Measurements from ENCODE around the gene P2RX6. TPM values are rescaled to one million over a fixed set of nuclear protein-coding genes. Genes with fewer than 3 reads are reported as not detected.

Gene P2RX6
- polyA plus RNA-seq, 1 of the 3 experiments (the other 2 are of a cell fraction): 7.1 TPM

DNA sequence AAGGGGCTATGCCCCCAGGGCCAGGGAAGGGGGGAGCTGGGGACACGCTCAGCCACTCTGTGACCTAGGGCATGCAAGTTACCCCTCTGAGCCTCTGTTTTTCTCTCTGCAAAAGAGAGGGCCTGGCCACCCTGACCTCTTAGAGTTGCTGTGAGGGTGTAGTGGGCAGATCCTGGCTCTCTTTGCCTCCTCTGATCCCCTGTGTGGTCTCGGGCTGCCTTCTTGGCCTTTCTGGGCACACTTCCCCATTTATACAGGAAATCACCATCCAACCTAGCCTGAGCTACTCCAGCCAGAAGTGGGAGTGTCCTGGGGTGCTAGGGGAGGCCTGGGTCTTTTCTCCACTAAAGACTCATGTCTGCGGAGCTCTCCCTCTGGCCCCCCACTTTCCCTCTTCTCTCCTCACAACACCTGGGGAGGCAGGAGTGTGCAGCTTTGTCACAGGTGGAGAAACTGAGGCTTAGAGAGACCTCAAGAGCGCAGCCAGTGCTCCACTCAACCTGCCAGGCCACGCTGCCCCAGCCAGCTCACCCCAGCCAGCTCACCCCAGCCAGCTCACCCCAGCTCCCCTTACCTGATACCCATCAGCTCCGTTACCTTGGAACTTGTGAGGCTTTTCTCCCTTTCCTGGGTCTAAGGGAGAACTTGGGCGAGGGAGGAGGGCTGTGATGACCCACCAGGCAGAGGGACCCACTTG, 46.5 kb upstream of the P2RX6 start:
- H3K27me3 ChIP-seq (ENCODE audit: insufficient read depth): no peaks in the 10 kb centered on the region
- ChIA-PET CTCF (interaction anchor here (0.8 to 2.5 kb wide), 6 partner anchors 11 to 134 kb away, joined by 3 to 11 read pairs (median 4); partner anchors contain the start of gene LZTR1), POLR2A (interaction anchor here (0.6 to 1.1 kb wide), 3 partner anchors 14 to 47 kb away, joined by 3 to 5 read pairs (median 3); partner anchors contain the start of genes LZTR1 and THAP7)
- TF ChIP-seq IRF3 (IDR thresholded peaks at IDR 0.05; ENCODE audit: low read depth, low read length) (no peak), CHD2 (IDR thresholded peaks at IDR 0.05; ENCODE audit: low read length, partially characterized antibody) (no peak)
- H3K9me2 ChIP-seq: no peaks in the 10 kb centered on the region
- H3F3A ChIP-seq (replicated peaks; ENCODE audit: insufficient read depth): no peaks in the 10 kb centered on the region
- H3K4me3 ChIP-seq (ENCODE audit: low read depth in 2 of 2, low read length in 1 of 2): no peak overlapping the region
- H3K79me2 ChIP-seq (ENCODE audit: insufficient read depth): no peaks in the 10 kb centered on the region
- no peak overlapping the region for H3K27ac ChIP-seq (ENCODE audit: low read depth in 2 of 2, low read length in 1 of 2)
- H3K36me3 ChIP-seq (replicated peaks in 1 of 2; ENCODE audit: control insufficient read depth in 1 of 2, insufficient read depth in 2 of 2, low read length in 1 of 2): no peaks in the 10 kb centered on the region
- H4K20me1 ChIP-seq (ENCODE audit: insufficient read depth): no peaks in the 10 kb centered on the region
- H2AFZ ChIP-seq (ENCODE audit: low read depth): no peak overlapping the region
- H3K9ac ChIP-seq: no peak overlapping the region
- no peak overlapping the region for H3K4me2 ChIP-seq
- no peaks in the 10 kb centered on the region for H3K9me3 ChIP-seq
- 95% methylated on average over 6 of the region's 7 CpGs for WGBS (ENCODE audit: low lambda C conversion rate)
- DNase-seq: peak; percentile 25
- peaks cover 0 to 24% of the 10 kb centered on the region in 2 experiments; a peak in 1 of 4 replicates for H3K4me1 ChIP-seq (ENCODE audit: control insufficient read depth in 1 of 2, insufficient read depth in 2 of 2, low read depth in 1 of 2, low read length in 1 of 2)

DNA sequence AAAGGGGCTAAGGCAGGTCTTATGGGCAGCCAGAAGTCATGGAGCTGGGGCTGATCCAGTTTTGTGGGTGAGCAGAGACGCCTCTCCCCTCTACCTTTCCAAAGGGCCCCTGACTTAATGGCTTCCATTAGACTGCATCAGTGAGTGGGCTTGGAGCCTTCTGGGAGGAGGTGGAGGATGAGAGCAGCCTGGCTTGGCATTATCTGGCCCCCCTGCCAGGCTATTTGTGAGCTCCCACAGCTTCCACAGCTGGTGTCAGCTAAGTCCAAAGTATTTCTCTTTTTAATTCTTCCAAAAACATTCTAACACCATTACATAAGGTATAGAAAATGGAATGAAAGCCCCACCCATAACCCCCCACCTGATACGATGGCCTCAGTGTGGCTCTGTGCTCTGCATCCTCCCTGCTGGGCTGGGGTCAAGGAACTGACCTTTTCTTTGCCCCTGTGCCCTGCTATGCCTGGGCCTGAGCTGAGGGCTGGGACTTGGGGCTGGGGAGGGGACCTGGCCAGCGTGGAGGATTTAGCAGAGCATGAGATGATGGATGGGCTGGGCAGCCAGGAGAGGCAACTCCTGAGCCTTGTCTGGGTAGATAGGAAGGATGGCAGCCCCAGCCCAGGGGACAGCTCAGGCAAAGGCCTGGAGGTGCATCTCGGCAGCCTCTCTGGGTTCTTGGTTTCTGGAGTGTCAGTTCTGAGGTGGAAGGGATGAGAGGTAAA, 43.9 kb upstream of the P2RX6 start:
- Histone ChIP-seq H3K4me2 (no peak overlapping the region), H3K79me2 (ENCODE audit: insufficient read depth) (no peaks in the 10 kb centered on the region), H3F3A (replicated peaks; ENCODE audit: insufficient read depth) (no peaks in the 10 kb centered on the region), H3K9me3 (no peaks in the 10 kb centered on the region), H3K36me3 (replicated peaks in 1 of 2; ENCODE audit: control insufficient read depth in 1 of 2, insufficient read depth in 2 of 2, low read length in 1 of 2) (no peaks in the 10 kb centered on the region), H3K9me2 (no peaks in the 10 kb centered on the region), H3K4me3 (ENCODE audit: low read depth in 2 of 2, low read length in 1 of 2) (no peak overlapping the region), H2AFZ (ENCODE audit: low read depth) (no peak overlapping the region), H3K9ac (no peak overlapping the region), H3K4me1 (ENCODE audit: control insufficient read depth in 1 of 2, insufficient read depth in 2 of 2, low read depth in 1 of 2, low read length in 1 of 2) (peaks cover 0 to 13% of the 10 kb centered on the region in 2 experiments; a peak in 1 of 4 replicates), H3K27ac (ENCODE audit: low read depth in 2 of 2, low read length in 1 of 2) (no peak overlapping the region), H4K20me1 (ENCODE audit: insufficient read depth) (no peaks in the 10 kb centered on the region), H3K27me3 (ENCODE audit: insufficient read depth) (no peaks in the 10 kb centered on the region)
- no peak for DNase-seq
- ChIA-PET POLR2A (no interaction called here), CTCF (interaction anchor here (0.6 to 7.4 kb wide), 5 partner anchors 8 to 13 kb away, joined by 3 to 44 read pairs (median 3); partner anchors contain the start of gene LZTR1)
- WGBS (ENCODE audit: low lambda C conversion rate): 83% methylated on average over 4 of the region's 4 CpGs
- no peak for TF ChIP-seq NRF1 (IDR thresholded peaks at IDR 0.05; ENCODE audit: low read depth, low read length)
- no peak for TF ChIP-seq GABPA (IDR thresholded peaks at IDR 0.05; ENCODE audit: low read depth)
- TF ChIP-seq GATA2 (CRISPR knock-in tag; IDR thresholded peaks at IDR 0.05): no peak
- no peak for TF ChIP-seq CTCF (IDR thresholded peaks at IDR 0.05)
- no peak for TF ChIP-seq RXRA (IDR thresholded peaks at IDR 0.05; ENCODE audit: borderline replicate concordance, low read depth)
- TF ChIP-seq MEF2A (IDR thresholded peaks at IDR 0.05; ENCODE audit: borderline replicate concordance, low read depth): no peak
- TF ChIP-seq, protein P1, sequence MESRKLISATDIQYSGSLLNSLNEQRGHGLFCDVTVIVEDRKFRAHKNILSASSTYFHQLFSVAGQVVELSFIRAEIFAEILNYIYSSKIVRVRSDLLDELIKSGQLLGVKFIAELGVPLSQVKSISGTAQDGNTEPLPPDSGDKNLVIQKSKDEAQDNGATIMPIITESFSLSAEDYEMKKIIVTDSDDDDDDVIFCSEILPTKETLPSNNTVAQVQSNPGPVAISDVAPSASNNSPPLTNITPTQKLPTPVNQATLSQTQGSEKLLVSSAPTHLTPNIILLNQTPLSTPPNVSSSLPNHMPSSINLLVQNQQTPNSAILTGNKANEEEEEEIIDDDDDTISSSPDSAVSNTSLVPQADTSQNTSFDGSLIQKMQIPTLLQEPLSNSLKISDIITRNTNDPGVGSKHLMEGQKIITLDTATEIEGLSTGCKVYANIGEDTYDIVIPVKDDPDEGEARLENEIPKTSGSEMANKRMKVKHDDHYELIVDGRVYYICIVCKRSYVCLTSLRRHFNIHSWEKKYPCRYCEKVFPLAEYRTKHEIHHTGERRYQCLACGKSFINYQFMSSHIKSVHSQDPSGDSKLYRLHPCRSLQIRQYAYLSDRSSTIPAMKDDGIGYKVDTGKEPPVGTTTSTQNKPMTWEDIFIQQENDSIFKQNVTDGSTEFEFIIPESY (IDR thresholded peaks at IDR 0.05; ENCODE audit: borderline replicate concordance, low read depth): no peak
- TF ChIP-seq YY1 (IDR thresholded peaks at IDR 0.05; ENCODE audit: low read depth): no peak
- no peak for TF ChIP-seq EZH2phosphoT487 (IDR thresholded peaks at IDR 0.05; ENCODE audit: borderline replicate concordance, low read depth)
- TF ChIP-seq FOSL2 (IDR thresholded peaks at IDR 0.05; ENCODE audit: borderline replicate concordance, low read depth): no peak
- TF ChIP-seq, protein P2, sequence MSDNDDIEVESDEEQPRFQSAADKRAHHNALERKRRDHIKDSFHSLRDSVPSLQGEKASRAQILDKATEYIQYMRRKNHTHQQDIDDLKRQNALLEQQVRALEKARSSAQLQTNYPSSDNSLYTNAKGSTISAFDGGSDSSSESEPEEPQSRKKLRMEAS (IDR thresholded peaks at IDR 0.05; ENCODE audit: low read depth): no peak
- no peak for TF ChIP-seq TEAD4 (IDR thresholded peaks at IDR 0.05; ENCODE audit: borderline replicate concordance, insufficient read depth)
- TF ChIP-seq RAD21 (IDR thresholded peaks at IDR 0.05; ENCODE audit: low read length): no peak
- TF ChIP-seq MXI1 (IDR thresholded peaks at IDR 0.05; ENCODE audit: low read depth, low read length): no peak
- no peak for TF ChIP-seq NFIC (IDR thresholded peaks at IDR 0.05; ENCODE audit: borderline replicate concordance)
- TF ChIP-seq ELF1 (IDR thresholded peaks at IDR 0.05): no peak
- no peak for TF ChIP-seq EP300 (IDR thresholded peaks at IDR 0.05; ENCODE audit: borderline replicate concordance in 1 of 2, low read depth in 1 of 2, low read length in 1 of 2)

Data from SK-N-SH (cell line).